NCI-H2029 (cell line): ENCODE results near the gene PPARG.
"Not testable (repeated sequence)": the region's sequence is repeated elsewhere in the genome, so short reads cannot be mapped to it uniquely, and the experiment has no call there.

Source experiments
- DNase-seq: peaks from one replicate; lab custom pipeline; 2025; lab: John Stamatoyannopoulos, UW

The PPARG gene

GRCh38 chr3:12443781-12444522, 155.1 kb downstream of the PPARG start:
- DNase-seq: no peak

DNA sequence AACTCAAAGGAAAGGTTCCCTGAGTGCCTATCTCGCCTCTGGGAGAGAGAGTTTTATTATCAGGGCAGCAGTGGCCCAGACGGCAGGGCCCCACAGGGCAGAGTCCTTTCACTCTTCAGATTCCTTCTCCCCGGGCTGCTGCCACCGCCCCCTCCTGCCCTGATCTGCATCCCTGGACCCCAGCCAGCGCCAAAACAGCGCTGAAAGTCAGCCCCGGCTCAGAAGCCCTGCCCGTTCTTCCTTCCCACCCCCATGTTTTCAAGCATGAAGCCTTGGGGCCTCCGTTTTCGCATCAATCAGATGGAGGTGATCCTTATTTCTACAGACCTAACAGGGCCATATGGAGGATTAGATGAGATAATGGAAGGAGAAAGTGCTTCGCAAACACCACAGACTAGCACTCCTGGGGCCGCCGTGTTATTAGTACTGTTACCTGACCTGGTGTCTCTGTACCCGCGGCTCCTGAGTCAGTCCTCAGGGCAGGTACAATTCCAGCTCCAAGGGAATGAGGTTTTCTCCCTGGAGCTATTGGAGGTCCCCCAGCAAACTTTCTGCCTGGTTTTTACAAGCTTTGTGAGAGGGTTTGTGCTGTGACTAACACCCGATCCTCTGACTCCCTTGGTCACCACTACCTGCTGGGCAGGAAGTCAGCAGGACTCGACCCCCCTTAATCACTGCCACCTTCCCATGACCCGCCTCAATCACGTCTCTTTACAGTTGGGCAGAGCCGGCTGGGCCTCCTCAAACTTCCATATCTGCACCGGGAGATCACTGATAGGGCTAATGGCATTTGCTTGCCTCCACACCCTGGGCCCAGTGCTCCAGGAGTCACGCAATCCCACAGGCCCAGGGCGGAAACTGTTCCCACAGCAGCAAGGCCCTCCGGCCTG, 156.0 kb downstream of the PPARG start:
- no peak for DNase-seq

DNA sequence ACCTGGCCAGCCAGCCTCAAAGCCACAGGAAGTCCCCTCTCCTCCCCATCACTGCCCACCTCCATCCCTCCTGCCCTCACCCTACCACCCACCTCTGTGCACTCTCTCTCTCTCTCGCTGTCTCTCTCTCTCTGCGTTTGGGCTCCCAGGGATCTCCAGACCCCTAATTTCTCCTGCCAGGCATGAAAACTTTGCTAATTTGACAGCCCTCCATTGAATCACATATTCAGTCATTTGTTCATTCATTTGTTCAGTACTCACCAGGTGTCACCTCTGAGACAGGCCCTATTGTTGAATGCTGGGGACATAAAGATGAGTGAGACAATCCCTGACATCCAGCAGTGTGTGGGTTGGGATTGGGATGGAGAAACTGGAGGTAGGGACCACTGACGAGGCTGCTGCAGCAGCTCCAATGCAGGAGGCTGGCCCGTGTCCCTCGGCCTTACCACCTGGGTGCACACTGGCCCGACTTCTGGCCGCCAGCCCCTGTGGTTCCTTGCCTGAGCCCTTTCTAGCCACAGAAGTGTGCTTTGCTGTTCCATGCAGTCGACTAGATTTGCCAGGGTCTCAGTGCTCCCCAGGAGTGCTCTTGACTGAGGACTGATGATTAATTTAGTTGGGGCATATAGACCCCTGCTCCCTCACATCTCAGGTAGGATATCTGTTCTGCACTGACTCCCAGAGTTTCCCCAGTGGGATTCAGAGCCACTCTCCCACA, 156.8 kb downstream of the PPARG start:
- no peak for DNase-seq

DNA sequence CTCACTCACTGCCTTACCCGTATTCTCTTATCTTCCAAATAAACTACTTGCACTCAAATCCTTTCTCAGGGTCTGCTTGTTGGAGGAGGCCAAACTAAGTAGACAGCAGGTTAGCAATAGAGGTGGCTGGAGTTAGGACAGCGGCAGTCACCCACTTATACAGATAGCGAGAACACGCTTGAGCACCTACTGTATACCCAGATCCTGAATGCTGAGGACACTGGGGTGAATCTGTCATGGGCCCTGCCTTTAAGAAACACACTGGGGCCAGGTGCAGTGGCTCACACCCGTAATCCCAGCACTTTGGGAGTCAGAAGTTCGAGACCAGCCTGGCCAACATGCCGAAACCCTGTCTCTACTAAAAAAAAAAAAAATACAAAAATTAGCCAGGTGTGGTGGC, 157.4 kb downstream of the PPARG start:
- no peak for DNase-seq

GRCh38 chr3:12447075-12447474, 158.2 kb downstream of the PPARG start:
- no peak for DNase-seq

- not testable (repeated sequence) for DNase-seq
These were observed 159.7 kb downstream of the PPARG start for GRCh38 chr3:12448404-12449202.

- DNase-seq: peak; percentile 44
These were observed 161.2 kb downstream of the PPARG start for GRCh38 chr3:12449889-12450682.

DNA sequence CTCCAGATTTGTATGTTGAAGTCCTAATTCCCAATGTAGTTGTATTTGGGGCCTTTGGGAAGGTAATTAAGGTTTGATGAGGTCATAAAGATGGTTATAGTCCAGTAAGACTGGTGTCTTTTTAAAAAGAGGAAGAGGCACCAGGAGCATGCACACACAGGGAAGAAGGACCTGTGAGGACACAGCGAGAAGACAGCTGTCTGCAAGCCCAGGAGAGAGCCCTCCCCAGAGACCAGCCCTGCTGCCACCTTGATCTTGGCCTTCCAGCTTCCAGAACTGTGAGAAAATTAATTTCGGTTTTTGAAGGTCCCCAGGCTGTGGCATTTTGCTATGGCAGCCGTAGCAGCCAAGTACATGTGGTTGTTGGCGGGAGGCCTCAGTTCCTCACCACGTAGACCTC, 162.6 kb downstream of the PPARG start:
- no peak for DNase-seq

DNA sequence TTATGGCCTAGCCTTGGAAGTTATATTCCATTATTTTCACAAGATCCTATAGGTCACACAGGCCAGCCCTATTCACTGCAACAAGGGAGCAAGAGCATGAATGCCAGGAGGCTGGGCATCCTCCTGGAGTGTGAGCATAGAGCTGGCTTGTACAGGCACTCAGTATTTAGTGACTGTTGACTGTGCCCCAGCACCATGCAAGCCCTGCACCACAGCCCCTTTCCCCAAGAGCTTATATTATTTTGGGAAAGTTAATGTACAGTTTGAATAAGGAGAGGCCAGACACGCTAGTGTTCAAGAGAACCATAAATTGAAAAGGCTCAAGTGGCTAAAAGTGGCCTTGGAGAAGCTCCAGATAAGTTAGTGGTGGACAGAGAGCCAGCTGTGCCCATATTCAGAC, 163.1 kb downstream of the PPARG start:
- DNase-seq: no peak

GRCh38 chr3:12452361-12453330, 163.8 kb downstream of the PPARG start:
- no peak for DNase-seq

- no peak for DNase-seq
These were observed 165.4 kb downstream of the PPARG start for GRCh38 chr3:12454076-12454815.

DNA sequence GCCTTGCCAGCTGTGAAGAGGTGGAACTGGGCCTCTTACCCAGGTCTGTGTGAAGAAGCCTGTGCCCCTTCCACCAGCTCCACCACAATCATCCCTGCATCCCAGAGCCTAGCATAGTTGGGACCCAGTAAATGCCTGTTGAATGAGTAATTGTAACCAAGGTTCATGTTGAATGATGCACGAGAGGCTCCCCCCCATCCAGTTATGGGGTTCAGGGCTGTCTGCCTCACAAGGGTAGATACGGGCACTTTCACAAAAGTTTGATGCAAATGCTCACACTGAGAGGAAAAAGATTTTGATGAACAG, 165.9 kb downstream of the PPARG start:
- DNase-seq: no peak

- DNase-seq: no peak
These were observed 166.9 kb downstream of the PPARG start for GRCh38 chr3:12455740-12456139.

DNA sequence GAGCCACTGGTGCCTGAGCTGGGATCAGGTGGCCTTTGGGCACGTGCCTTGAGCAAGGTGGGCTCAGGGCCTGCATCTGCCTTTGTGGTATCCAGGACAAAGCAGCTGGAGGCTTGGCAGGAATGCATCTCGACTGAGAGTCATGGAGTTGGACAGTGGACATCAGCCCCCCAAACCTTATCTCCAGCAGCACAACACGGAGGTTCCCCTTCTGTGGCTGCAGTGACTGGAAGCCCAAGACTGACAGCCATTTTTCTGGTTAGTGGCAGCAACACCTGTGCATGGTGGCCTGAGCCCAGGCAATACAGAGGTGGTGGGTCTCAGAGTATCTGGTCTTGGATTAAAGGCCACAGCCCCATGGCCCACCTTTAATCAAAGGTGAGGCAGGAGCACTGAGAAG, 167.6 kb downstream of the PPARG start:
- no peak for DNase-seq

DNA sequence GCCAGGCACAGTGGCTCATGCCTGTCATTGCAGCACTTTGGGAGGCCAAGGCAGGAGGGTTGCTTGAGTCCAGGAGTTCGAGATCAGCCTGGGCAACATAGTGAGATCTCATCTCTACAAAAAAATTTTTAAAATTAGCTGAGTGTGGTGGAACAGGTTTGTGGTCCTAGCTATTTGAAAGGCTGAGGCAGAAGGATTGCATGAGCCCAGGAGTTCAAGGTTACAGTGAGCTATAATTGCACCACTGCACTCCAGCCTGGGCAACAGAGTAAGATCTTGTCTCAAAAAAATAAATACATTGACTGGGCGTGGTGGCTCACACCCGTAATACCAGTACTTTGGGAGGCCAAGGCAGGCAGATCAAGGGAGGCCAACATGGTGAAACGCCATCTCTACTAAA, 168.5 kb downstream of the PPARG start:
- DNase-seq: not testable (repeated sequence)

GRCh38 chr3:12458901-12459300, 170.0 kb downstream of the PPARG start:
- DNase-seq: no peak

DNA sequence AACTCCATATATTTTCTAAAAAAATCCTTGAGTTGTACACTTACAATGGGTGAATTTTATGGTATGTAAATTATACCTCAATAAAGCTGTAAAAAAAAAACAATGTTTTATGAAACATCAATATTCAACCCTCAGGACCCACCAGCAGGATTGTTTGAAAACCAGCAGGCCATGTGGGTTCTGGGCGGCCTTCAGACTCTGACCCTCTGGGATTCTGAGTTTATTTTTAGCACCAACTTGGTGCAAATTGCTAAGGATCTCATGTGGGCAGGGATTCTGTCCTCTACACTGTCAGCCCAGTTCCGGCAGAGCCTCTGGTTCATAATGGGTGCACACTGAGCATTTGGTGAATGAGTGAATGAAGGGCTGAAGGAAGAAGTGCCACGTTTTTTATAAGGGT, 171.3 kb downstream of the PPARG start:
- DNase-seq: no peak

- no peak for DNase-seq
These were observed 172.3 kb downstream of the PPARG start for GRCh38 chr3:12461097-12461649.
